Mesothelial cell of epicardium (in vitro differentiated cells): ENCODE measurements around the gene WWOX. TPM values are rescaled to one million over a fixed set of nuclear protein-coding genes. Genes with fewer than 3 reads are reported as not detected.
A peak's percentile ranks its signal among the peaks of the same experiment; 100 is the strongest.

Experiments used
- DNase-seq, 2 experiments: peaks; one replicate each; pipeline ENCODE4 v3.0.0; 2021; ENCODE audit warnings: low spot score in 2 of 2; ENCODE audit not compliant: unreplicated experiment in 2 of 2
- H3K27ac Mint-ChIP-seq: 2 replicates; pipeline ENCODE4 v1.8.0; 2021; ENCODE audit warnings: mixed read lengths
- H3K27me3 Mint-ChIP-seq: 2 replicates; pipeline ENCODE4 v1.8.0; 2021; ENCODE audit warnings: low read depth, mixed read lengths
- H3K36me3 Mint-ChIP-seq: 2 replicates; pipeline ENCODE4 v1.8.0; 2021; ENCODE audit warnings: mixed read lengths
- H3K4me1 Mint-ChIP-seq: 2 replicates; pipeline ENCODE4 v1.8.0; 2021; ENCODE audit warnings: mixed read lengths
- H3K4me3 Mint-ChIP-seq: 2 replicates; pipeline ENCODE4 v1.8.0; 2021; ENCODE audit warnings: mild to moderate bottlenecking, moderate library complexity, mixed read lengths
- H3K9me3 Mint-ChIP-seq: 2 replicates; pipeline ENCODE4 v1.8.0; 2021; ENCODE audit warnings: mixed read lengths
- total RNA-seq: library from RNA; stranded (reverse); gene quantifications from 3 replicates; pipeline ENCODE4 v1.2.1, GENCODE V29; 2021
- TF ChIP-seq, protein P1 (sequence below): fragments of 200-600 bp; sonication (generic); IDR thresholded peaks from one replicate; pipeline ENCODE4 v1.5.0; 2021; ENCODE audit warnings: antibody characterized with exemption; ENCODE audit not compliant: unreplicated experiment

Gene WWOX
- total RNA-seq, 1 donor from 2014 or later, result 29.7 TPM

DNA sequence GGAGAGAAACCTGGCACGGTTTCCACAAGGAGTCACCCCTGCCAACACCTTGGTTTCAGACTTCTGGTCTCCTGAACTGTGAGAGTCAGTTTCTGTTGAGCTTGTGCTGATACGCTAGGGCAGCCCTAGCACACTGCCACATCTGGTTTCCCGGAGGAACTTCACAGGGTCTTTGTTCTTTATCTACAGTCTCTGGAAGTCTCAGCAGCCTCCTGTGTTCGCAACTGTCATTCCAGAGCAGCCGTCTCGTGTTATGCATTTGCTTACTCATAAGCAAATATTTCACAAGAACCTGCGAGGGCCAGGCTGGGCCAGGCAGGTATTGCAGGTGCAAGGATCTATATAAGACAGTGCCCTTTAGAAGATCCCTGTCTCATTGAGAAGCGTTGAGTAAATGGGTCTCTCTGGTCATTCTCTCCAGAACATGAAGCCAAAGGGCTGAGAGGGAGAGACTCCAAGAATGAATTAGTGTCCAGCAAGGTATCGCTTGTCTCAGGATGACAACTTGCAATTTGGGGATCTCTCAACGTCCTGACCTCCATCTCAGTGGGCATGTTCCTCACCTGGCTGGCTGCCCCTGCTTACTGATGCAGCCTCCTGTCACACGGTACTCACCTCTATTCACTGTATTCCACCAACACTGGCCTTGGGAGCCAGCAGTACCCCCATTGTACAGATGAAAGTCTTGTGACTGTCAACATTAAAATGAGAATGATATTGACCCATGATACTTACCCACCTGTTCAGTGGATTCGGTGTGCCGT, 141.2 kb downstream of the WWOX start:
- Mint-ChIP-seq H3K36me3 (no peaks in the 10 kb centered on the region), H3K27me3 (peaks cover 4% of the 10 kb centered on the region), H3K4me3 (no peak overlapping the region), H3K27ac (no peak overlapping the region), H3K4me1 (peaks cover 33% of the 10 kb centered on the region), H3K9me3 (no peaks in the 10 kb centered on the region)
- TF ChIP-seq, protein P1, sequence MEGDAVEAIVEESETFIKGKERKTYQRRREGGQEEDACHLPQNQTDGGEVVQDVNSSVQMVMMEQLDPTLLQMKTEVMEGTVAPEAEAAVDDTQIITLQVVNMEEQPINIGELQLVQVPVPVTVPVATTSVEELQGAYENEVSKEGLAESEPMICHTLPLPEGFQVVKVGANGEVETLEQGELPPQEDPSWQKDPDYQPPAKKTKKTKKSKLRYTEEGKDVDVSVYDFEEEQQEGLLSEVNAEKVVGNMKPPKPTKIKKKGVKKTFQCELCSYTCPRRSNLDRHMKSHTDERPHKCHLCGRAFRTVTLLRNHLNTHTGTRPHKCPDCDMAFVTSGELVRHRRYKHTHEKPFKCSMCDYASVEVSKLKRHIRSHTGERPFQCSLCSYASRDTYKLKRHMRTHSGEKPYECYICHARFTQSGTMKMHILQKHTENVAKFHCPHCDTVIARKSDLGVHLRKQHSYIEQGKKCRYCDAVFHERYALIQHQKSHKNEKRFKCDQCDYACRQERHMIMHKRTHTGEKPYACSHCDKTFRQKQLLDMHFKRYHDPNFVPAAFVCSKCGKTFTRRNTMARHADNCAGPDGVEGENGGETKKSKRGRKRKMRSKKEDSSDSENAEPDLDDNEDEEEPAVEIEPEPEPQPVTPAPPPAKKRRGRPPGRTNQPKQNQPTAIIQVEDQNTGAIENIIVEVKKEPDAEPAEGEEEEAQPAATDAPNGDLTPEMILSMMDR, result no peak
- no peak for DNase-seq

DNA sequence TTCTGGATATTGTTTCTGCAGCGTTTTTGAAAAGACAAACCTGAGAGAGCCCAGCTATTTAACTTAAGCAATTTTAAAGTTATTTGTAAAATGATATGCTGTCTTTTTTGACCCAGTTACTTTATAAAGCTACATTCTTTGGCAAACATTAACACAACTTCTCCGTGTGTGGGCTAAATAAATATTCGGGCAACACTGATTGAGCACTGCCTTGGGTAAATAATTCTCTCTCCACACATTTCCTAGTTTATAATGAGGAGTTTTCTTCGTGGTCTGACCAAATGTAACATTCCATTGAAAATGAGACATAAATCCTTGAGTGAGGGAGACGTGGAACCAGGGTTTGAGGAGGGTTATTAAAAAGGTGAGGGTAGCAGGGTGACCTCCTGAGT, 142.8 kb downstream of the WWOX start:
- peak overlapping the region; percentile 15 for H3K27ac Mint-ChIP-seq
- no peaks in the 10 kb centered on the region for H3K9me3 Mint-ChIP-seq
- H3K27me3 Mint-ChIP-seq, result peaks cover 11% of the 10 kb centered on the region
- no peak overlapping the region for H3K4me3 Mint-ChIP-seq
- H3K36me3 Mint-ChIP-seq, result no peaks in the 10 kb centered on the region
- TF ChIP-seq, protein P1, result no peak
- peaks cover 40% of the 10 kb centered on the region for H3K4me1 Mint-ChIP-seq
- no peak for DNase-seq

DNA sequence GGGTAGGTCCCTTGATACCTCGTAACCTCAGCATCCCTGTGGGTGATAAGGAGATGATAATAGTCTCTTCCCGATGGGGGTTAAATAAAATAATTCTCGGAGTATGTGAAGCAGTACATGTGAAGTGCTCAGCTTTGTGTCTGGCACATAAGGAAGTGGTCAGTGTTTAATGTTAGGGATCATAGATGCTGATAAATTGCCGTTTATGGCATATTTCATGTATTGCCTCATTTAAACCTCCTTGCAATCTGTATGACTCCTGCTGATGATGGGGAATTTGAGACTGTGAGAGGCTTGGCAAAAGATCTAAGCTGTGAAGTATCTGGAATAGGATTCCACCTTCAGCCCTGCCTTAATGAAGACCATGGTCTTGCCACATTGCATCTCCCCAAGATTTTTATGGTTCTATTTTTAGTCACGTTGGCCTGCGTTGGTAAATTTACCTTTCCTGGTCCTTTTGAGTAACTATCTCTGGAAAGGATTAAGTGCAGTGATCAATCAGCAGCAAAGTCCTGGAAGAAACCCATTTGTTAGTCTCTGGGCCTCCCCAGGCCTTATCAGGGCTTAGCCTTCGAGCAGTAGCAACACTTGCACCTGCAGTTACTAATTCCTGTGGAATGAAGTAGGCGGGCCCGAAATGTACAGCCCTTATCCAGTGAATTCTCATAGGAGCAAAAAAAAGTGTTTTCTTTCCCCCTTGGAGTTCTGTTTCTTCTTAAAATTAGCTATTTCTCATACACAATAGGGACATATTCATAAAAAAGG, 144.9 kb downstream of the WWOX start:
- Mint-ChIP-seq H3K27me3 (peaks cover 23% of the 10 kb centered on the region), H3K4me3 (no peak overlapping the region), H3K27ac (no peak overlapping the region), H3K9me3 (peaks cover 6% of the 10 kb centered on the region), H3K4me1 (peaks cover 41% of the 10 kb centered on the region), H3K36me3 (peaks cover 2% of the 10 kb centered on the region)
- no peak for DNase-seq
- TF ChIP-seq, protein P1, result no peak

DNA sequence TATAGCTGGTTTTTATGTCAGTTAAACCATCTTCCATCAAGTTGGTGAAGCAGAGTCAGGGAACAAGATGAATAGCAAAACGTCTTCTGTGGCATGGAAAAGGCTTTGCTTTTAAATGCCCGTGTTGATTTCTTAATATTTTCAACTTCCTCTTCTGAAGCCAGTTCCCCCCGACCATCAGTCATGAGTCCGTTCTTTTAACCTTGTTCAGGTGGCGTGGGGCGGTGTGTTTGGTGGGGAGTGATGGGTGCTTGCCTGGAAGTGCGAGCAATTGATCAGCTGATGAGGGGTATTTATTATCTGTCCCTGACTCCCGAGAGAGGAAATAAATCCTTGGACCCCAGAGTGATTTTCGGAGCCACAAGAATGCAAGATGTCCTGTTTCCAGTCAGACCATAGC, 147.1 kb downstream of the WWOX start:
- Mint-ChIP-seq H3K27me3 (peaks cover 39% of the 10 kb centered on the region), H3K36me3 (peaks cover 2% of the 10 kb centered on the region), H3K27ac (no peak overlapping the region), H3K4me1 (peaks cover 42% of the 10 kb centered on the region), H3K4me3 (no peak overlapping the region), H3K9me3 (peaks cover 6% of the 10 kb centered on the region)
- no peak for DNase-seq
- TF ChIP-seq, protein P1, result no peak

DNA sequence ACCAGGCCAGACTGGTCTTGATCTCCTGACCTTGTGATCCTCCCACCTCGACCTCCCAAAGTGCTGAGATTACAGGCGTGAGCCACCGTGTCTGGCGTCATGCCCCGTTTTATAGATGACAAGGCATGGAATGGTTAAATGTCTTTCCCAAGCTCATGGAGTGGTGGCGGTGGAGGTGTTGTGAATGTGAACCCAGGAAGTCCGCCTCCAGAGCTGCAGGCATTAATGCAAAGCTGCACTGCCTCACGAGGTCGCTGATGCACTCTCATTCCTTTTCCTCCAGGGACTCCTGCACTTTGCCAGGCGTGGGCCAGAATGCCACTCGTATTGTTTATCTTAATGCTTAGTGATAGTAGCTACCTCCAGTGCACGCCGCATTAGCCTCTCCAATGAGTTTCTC, 149.6 kb downstream of the WWOX start:
- DNase-seq, result no peak
- Mint-ChIP-seq H3K27ac (no peak overlapping the region), H3K27me3 (peaks cover 49% of the 10 kb centered on the region), H3K4me3 (no peak overlapping the region), H3K9me3 (peaks cover 6% of the 10 kb centered on the region), H3K4me1 (peaks cover 27% of the 10 kb centered on the region), H3K36me3 (peaks cover 2% of the 10 kb centered on the region)
- TF ChIP-seq, protein P1, result no peak
